Naive thymus-derived CD4-positive, alpha-beta T cell (primary cell): ENCODE data around the gene ZKSCAN1. TPM values are rescaled to one million over a fixed set of nuclear protein-coding genes. Genes with fewer than 3 reads are reported as not detected.

Experiments used
- ATAC-seq: fragments of 150-1000 bp; cut with Tn5 transposase; 2 replicates; pipeline ENCODE4 v1.10.0; 2021; ENCODE audit warnings: mild to moderate bottlenecking, moderate library complexity
- CTCF ChIA-PET: fragments of 350-600 bp; sonication (Branson Sonifier 250); formaldehyde crosslinking; loops from one replicate; lab custom pipeline; 2021; ENCODE audit warnings: antibody characterized with exemption; lab: Charles Lee
- POLR2A ChIA-PET: fragments of 350-600 bp; sonication (Branson Sonifier 250); formaldehyde crosslinking; loops from one replicate; lab custom pipeline; 2021; ENCODE audit warnings: antibody characterized with exemption, inconsistent platforms; lab: Charles Lee
- DNase-seq, 9 donors: peaks; one replicate each; pipeline versions ENCODE4 v3.0.0 to v3.0.0-alpha.2; 2020 to 2022; ENCODE audit warnings: mixed read lengths in 1 of 9
- H3K27ac ChIP-seq: one replicate; pipeline ENCODE4 v1.7.0; 2013; ENCODE audit warnings: mild to moderate bottlenecking, low read depth, low read length, moderate library complexity
- H3K27me3 ChIP-seq, 2 donors: one replicate each; pipeline ENCODE4 v1.7.0; 2013; ENCODE audit warnings: low read length in 2 of 2, mild to moderate bottlenecking in 2 of 2, moderate library complexity in 2 of 2; ENCODE audit not compliant: control insufficient read depth in 2 of 2, insufficient read depth in 2 of 2
- H3K36me3 ChIP-seq, 3 experiments: 1 replicate in 2 of 3; 2 replicates in 1 of 3; pipeline ENCODE4 v1.7.0; 2013; ENCODE audit warnings: low read length in 3 of 3, mild to moderate bottlenecking in 3 of 3, moderate library complexity in 1 of 3; ENCODE audit not compliant: insufficient read depth in 3 of 3, control insufficient read depth in 2 of 3
- H3K4me1 ChIP-seq, 2 donors: one replicate each; pipeline ENCODE4 v1.7.0; 2013; ENCODE audit warnings: low read length in 2 of 2, mild to moderate bottlenecking in 2 of 2, moderate library complexity in 1 of 2; ENCODE audit not compliant: control insufficient read depth in 2 of 2, insufficient read depth in 2 of 2
- H3K4me3 ChIP-seq: 2 replicates; pipeline ENCODE4 v1.7.0; 2013; ENCODE audit warnings: mild to moderate bottlenecking, low read length
- H3K9me3 ChIP-seq, 3 experiments: 1 replicate in 2 of 3; 2 replicates in 1 of 3; pipeline ENCODE4 v1.7.0; 2013; ENCODE audit warnings: low read length in 3 of 3; ENCODE audit not compliant: control insufficient read depth in 2 of 3
- H3K27ac Mint-ChIP-seq, 9 donors: one replicate each; pipeline ENCODE4 v1.8.0; 2020 to 2022; ENCODE audit warnings: mixed read lengths in 9 of 9, mild to moderate bottlenecking in 8 of 9, moderate library complexity in 5 of 9, inconsistent platforms in 2 of 9
- H3K27me3 Mint-ChIP-seq, 5 donors: one replicate each; pipeline ENCODE4 v1.8.0; 2021 to 2022; ENCODE audit warnings: mixed read lengths in 5 of 5, mild to moderate bottlenecking in 1 of 5
- H3K36me3 Mint-ChIP-seq, 5 donors: one replicate each; pipeline ENCODE4 v1.8.0; 2020 to 2022; ENCODE audit warnings: mixed read lengths in 5 of 5, mild to moderate bottlenecking in 3 of 5, inconsistent platforms in 1 of 5
- H3K4me1 Mint-ChIP-seq, 7 donors: one replicate each; pipeline ENCODE4 v1.8.0; 2020 to 2022; ENCODE audit warnings: mixed read lengths in 7 of 7, mild to moderate bottlenecking in 3 of 7, inconsistent platforms in 1 of 7
- H3K4me3 Mint-ChIP-seq, 10 donors: one replicate each; pipeline ENCODE4 v1.8.0; 2020 to 2022; ENCODE audit warnings: mild to moderate bottlenecking in 10 of 10, mixed read lengths in 10 of 10, moderate library complexity in 6 of 10, inconsistent platforms in 2 of 10
- H3K9me3 Mint-ChIP-seq, 11 donors: one replicate each; pipeline ENCODE4 v1.8.0; 2020 to 2022; ENCODE audit warnings: mixed read lengths in 11 of 11, mild to moderate bottlenecking in 4 of 11, inconsistent platforms in 1 of 11, moderate library complexity in 1 of 11
- intact Hi-C, 2 donors: fragments of 100-400 bp; cut with micrococcal nuclease; formaldehyde crosslinking; loops; one replicate each; pipeline ENCODE4 v1.15.1; 2023
- polyA plus RNA-seq, 2 donors: library from polyadenylated mRNA; unstranded; fragments of 300-500 nt; fragmentation: Illumina TruSeq; gene quantifications; one replicate each; pipeline ENCODE4 v1.2.3, GENCODE V29; 2021
- total RNA-seq, 6 experiments: library from RNA in 5 of 6; stranded (reverse) in 5 of 6; gene quantifications; 1 replicate in 5 of 6; 2 replicates in 1 of 6; pipeline ENCODE4 v1.2.3 and lab custom pipeline; 2021 to 2026

ZKSCAN1 gene
- total and polyA plus RNA-seq, 7 experiments from 2014 or later: 47.0 to 103 (median 57.5) TPM

DNA sequence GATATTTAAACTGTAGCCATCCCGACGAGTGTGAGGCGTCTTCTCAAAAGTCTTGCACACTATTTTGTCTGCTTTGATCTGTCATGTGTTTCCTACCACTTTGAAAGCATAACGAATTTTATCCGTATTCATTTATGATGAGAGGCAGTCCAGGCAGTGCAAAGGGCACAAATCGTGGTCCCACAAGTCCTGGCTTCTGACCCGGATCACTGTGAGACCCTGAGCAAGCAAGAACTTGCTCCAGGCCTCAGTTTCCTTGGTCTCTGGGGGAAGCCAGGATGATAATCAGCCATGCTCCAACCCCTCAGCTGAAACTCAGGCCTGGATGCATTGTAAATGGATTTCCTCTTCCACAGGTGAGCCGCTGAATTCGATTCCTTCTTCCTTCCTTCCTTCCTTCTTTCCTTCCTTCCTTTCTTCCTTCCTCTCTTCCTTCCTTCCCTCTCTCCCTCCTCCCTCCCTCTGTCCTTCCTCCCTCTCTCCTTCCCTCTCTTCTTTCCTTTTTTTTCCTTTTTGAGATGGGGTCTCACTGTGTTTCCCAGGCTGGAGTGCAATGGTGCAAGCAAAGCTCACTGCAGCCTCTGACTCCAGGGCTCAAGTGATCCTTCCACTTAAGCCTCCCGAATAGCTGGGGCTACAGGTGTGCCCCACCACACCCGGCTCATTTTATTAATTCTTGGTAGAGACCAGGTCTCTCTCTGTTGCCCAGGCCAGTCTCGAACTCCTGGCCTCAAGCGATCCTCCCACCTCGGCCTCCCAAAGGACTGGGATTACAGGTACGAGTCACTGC, 18.4 kb upstream of the ZKSCAN1 start:
- peak overlapping the region; percentile 71 for H3K27ac ChIP-seq
- H3K36me3 ChIP-seq: no peaks in the 10 kb centered on the region
- Mint-ChIP-seq H3K9me3 (no peaks in the 10 kb centered on the region), H3K27ac (peak overlapping the region; percentile 57 to 95 (median 87)), H3K4me1 (peaks cover 8 to 21% (median 18%) of the 10 kb centered on the region in 7 donors), H3K36me3 (peaks cover 0 to 3% (median 0%) of the 10 kb centered on the region in 5 donors), H3K4me3 (peak overlapping the region; percentile 71 to 85 (median 76)), H3K27me3 (peaks cover 0 to 3% (median 0%) of the 10 kb centered on the region in 5 donors)
- peaks cover 7 to 11% of the 10 kb centered on the region in 2 donors for H3K4me1 ChIP-seq
- ATAC-seq (no peak), DNase-seq (no peak)
- H3K9me3 ChIP-seq: no peaks in the 10 kb centered on the region
- ChIA-PET POLR2A (interaction anchor here (1.0 to 4.3 kb wide), 9 partner anchors 17 to 431 kb away, joined by 3 to 42 read pairs (median 3); partner anchors contain the start of genes MBLAC1, TRIM4, ZKSCAN1 and ZNF3), CTCF (interaction anchor here (1.0 to 1.3 kb wide), 2 partner anchors 53 to 133 kb away, joined by 4 to 7 read pairs; partner anchors contain the start of gene ZSCAN21)
- no peaks in the 10 kb centered on the region for H3K27me3 ChIP-seq
- intact Hi-C loops: loop anchor here (1.0 to 10.0 kb wide), 8 partner anchors 18 to 492 kb away; partner anchors contain the start of genes ZKSCAN1 (in 2 of the 2), ZKSCAN5 (in 1 of the 2), ZNF3 (in 1 of the 2) and ZNF394 (in 1 of the 2)
- peak overlapping the region; percentile 43 for H3K4me3 ChIP-seq

DNA sequence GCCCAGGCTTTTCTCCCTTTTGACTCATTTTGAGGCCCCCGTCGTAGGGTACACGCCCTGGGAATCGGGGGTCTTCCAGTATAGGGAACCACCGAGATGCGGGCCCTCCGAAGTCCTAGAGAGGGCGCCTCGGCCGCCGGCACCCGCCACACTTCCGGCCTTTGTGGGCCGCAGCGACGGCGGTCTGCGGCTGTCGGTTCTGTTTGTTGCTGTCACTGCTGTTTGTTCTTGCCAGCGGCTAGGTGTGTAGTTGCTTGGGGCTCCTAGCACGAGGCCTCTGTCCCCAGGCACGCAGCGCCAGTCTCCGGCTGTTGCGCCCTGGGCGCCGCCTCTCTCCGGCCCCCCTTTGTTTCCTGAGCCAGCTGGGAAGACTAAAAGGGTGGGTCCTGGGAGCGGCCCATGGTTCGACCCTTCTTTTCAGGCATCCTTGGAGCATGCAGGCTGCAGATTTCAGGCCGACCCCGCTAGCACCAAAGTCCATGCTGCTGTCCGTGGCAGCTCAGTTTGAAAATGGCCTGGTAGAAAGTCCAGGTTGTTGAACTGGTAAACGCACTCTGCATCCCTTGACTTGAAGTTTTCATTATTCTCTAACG, 17.8 kb upstream of the ZKSCAN1 start:
- H3K36me3 ChIP-seq: no peaks in the 10 kb centered on the region
- peak overlapping the region; percentile 43 for H3K4me3 ChIP-seq
- peaks cover 7 to 21% (median 18%) of the 10 kb centered on the region in 7 donors for H3K4me1 Mint-ChIP-seq
- H3K36me3 Mint-ChIP-seq: peaks cover 0 to 3% (median 0%) of the 10 kb centered on the region in 5 donors
- no peaks in the 10 kb centered on the region for H3K27me3 ChIP-seq
- no peaks in the 10 kb centered on the region for H3K9me3 Mint-ChIP-seq
- H3K9me3 ChIP-seq: no peaks in the 10 kb centered on the region
- DNase-seq: peak; percentile 55 to 76 (median 72)
- peak overlapping the region; percentile 71 for H3K27ac ChIP-seq
- H3K4me3 Mint-ChIP-seq: peak overlapping the region; percentile 71 to 85 (median 76)
- CTCF ChIA-PET: no interaction called here
- intact Hi-C loops: loop anchor here (1.0 to 10.0 kb wide), 8 partner anchors 18 to 493 kb away; partner anchors contain the start of genes ZKSCAN1 (in 2 of the 2), ZKSCAN5 (in 1 of the 2), ZNF3 (in 1 of the 2) and ZNF394 (in 1 of the 2)
- H3K4me1 ChIP-seq: peaks cover 7 to 11% of the 10 kb centered on the region in 2 donors
- POLR2A ChIA-PET: interaction anchor here (1.0 to 4.3 kb wide), 10 partner anchors 18 to 430 kb away, joined by 3 to 42 read pairs (median 4); partner anchors contain the start of genes LAMTOR4, MBLAC1, TRIM4 and ZKSCAN1
- H3K27me3 Mint-ChIP-seq: peaks cover 0 to 3% (median 0%) of the 10 kb centered on the region in 5 donors
- ATAC-seq: peak; percentile 96
- peak overlapping the region; percentile 57 to 95 (median 87) for H3K27ac Mint-ChIP-seq

DNA sequence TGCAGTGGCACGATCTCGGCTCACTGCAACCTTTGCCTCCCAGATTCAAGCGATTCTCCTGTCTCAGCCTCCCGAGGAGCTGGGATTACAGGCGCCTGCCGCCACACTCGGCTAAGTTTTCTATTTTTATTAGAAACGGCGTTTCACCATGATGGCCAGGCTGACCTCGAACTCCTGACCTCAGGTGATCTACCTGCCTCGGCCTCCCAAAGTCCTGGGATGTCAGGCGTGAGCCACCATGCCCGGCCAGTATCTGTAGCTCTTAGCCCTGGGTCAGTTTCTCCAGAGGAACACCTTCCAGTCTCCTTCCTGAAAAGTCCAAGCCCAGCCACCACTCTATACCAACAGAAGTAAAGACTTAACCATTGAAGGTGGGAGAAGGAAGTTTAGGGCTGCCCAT, 15.2 kb upstream of the ZKSCAN1 start:
- no peak for ATAC-seq
- peaks cover 0 to 3% (median 0%) of the 10 kb centered on the region in 5 donors for H3K27me3 Mint-ChIP-seq
- H3K4me3 ChIP-seq: no peak overlapping the region
- no peaks in the 10 kb centered on the region for H3K36me3 ChIP-seq
- CTCF ChIA-PET: interaction anchor here (0.6 kb wide), 1 partner anchor 8 kb away, joined by 3 read pairs; no protein-coding TSS in a partner anchor
- no peak for DNase-seq
- H3K4me1 Mint-ChIP-seq: peaks cover 7 to 19% (median 18%) of the 10 kb centered on the region in 7 donors
- H3K4me3 Mint-ChIP-seq: no peak overlapping the region
- no peak overlapping the region for H3K27ac Mint-ChIP-seq
- intact Hi-C loops: no loop called here
- no peak overlapping the region for H3K27ac ChIP-seq
- no peaks in the 10 kb centered on the region for H3K27me3 ChIP-seq
- no peaks in the 10 kb centered on the region for H3K9me3 Mint-ChIP-seq
- POLR2A ChIA-PET: interaction anchor here (0.7 kb wide), 1 partner anchor 210 kb away, joined by 3 read pairs; no protein-coding TSS in a partner anchor
- peaks cover 0 to 3% (median 0%) of the 10 kb centered on the region in 5 donors for H3K36me3 Mint-ChIP-seq
- H3K4me1 ChIP-seq: peaks cover 7 to 11% of the 10 kb centered on the region in 2 donors
- H3K9me3 ChIP-seq: no peaks in the 10 kb centered on the region

DNA sequence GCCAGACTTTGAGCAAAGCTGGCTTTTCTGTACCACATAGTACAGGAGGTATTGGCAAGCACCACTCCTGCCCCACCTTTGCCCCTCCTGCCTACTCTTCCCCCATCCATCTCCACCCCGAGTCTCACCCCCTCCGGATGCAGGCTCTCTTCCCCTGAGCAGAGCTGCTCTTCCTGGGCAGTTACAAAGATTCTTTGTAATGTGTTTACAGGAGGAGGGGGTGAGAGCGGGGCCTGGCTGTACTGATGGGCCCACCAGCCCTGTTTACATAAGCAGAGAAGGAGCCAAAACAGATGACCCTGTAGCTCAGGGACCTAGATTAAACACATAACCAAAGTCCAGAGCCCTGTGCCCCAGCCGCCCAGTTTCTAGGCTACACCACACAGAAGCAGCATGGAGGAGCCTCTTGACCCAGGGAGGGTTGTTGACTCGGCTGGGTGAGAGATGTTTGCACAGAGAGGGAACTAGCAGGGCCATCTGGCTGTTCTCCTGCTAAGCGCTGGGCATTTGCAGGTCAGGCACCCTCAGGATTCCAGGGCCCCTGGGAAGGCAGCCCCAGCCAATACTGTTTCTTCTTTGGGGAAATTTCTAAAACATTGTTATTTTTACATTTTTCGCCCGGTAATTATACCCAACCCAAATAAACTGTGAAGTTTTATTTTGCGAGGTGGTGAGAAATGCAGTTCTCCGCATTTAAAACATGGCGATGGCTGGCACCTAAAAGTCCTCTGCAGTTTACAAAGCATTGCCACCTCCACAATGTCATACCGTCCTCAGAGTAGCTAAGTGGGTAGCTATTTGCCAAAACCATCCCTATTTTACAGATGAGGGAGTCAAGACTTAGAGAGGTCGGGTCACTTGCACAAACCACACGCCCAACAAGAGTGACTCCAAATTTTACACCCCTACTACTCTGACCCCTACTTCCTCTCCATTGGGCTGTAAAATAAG, 11.4 kb upstream of the ZKSCAN1 start:
- Mint-ChIP-seq H3K27ac (no peak overlapping the region), H3K4me1 (peaks cover 0 to 5% (median 0%) of the 10 kb centered on the region in 7 donors), H3K36me3 (no peaks in the 10 kb centered on the region), H3K27me3 (no peaks in the 10 kb centered on the region), H3K9me3 (no peaks in the 10 kb centered on the region), H3K4me3 (no peak overlapping the region)
- Histone ChIP-seq H3K36me3 (no peaks in the 10 kb centered on the region), H3K27ac (no peak overlapping the region), H3K4me3 (no peak overlapping the region), H3K4me1 (no peaks in the 10 kb centered on the region), H3K9me3 (no peaks in the 10 kb centered on the region), H3K27me3 (no peaks in the 10 kb centered on the region)
- DNase-seq (no peak), ATAC-seq (no peak)
- intact Hi-C loops: no loop called here
- POLR2A ChIA-PET: interaction anchor here (0.9 to 1.9 kb wide), 2 partner anchors 11 to 98 kb away, joined by 3 to 7 read pairs; partner anchors contain the start of genes AP4M1 and ZKSCAN1
- CTCF ChIA-PET: interaction anchor here (0.7 to 1.5 kb wide), 2 partner anchors 13 to 214 kb away, joined by 4 read pairs; no protein-coding TSS in a partner anchor

DNA sequence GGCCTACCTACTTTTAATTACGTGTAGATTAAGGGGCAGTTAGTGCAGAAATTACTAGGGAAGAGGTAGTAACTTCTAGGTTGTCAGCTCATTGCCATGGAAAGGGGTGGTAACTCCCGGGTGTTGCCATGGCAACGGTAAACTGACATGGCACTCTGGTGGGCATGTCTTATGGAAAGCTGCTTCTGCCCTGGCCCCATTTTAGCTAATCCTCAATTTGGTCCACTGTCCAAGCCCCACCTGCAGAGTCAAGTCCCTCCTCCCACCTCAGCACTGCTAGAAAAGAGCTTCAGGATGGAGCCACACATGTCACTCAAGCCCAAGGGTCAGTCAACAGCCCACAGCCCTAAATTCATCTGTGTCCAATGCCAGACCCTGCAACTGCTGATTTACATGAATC, 7.5 kb upstream of the ZKSCAN1 start:
- no peaks in the 10 kb centered on the region for H3K36me3 ChIP-seq
- no peaks in the 10 kb centered on the region for H3K4me1 ChIP-seq
- no peaks in the 10 kb centered on the region for H3K9me3 Mint-ChIP-seq
- peaks cover 0 to 5% (median 0%) of the 10 kb centered on the region in 7 donors for H3K4me1 Mint-ChIP-seq
- H3K36me3 Mint-ChIP-seq: no peaks in the 10 kb centered on the region
- no peak overlapping the region for H3K4me3 Mint-ChIP-seq
- H3K27me3 ChIP-seq: no peaks in the 10 kb centered on the region
- ChIA-PET CTCF (interaction anchor here (0.5 to 0.6 kb wide), 2 partner anchors 8 to 477 kb away, joined by 3 read pairs; no protein-coding TSS in a partner anchor), POLR2A (no interaction called here)
- intact Hi-C loops: no loop called here
- H3K4me3 ChIP-seq: no peak overlapping the region
- no peak overlapping the region for H3K27ac ChIP-seq
- ATAC-seq (no peak), DNase-seq (no peak)
- peaks cover 0 to 3% (median 0%) of the 10 kb centered on the region in 5 donors for H3K27me3 Mint-ChIP-seq
- no peak overlapping the region for H3K27ac Mint-ChIP-seq
- H3K9me3 ChIP-seq: no peaks in the 10 kb centered on the region
